ENCODE results near the gene TMEM45A. TPM values are rescaled to one million over a fixed set of nuclear protein-coding genes. Genes with fewer than 3 reads are reported as not detected.
"Not testable (repeated sequence)": the region's sequence is repeated elsewhere in the genome, so short reads cannot be mapped to it uniquely, and the experiment has no call there.

The TMEM45A gene
- polyA plus RNA-seq, 4 donors: 19.9 to 44.0 (median 27.7) TPM

DNA sequence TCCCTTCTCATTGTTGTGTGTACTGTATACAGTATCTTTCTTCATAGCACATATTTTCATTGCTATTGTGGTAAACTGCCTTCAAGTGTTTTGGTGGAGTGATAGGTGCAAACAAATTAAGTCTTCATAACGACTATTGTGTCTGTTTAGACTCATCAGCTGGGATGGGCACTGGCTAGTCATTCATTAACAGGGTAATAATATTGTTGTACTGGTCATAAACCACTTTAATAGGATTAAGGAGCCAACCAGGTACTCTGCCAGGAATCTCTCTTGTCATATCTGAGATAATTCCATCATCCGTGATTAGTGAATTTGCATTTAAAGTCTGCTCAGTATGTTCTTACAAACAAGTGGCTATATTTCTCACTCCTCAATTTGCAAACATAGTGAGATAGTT is 10.2 kb upstream of the TMEM45A start:
- no peak for DNase-seq (ENCODE audit: low read depth in 4 of 4, low spot score in 3 of 4)

- DNase-seq (ENCODE audit: low read depth in 4 of 4, low spot score in 3 of 4): no peak
Observed at GRCh38 chr3:100483529-100483928, 8.9 kb upstream of the TMEM45A start.

DNA sequence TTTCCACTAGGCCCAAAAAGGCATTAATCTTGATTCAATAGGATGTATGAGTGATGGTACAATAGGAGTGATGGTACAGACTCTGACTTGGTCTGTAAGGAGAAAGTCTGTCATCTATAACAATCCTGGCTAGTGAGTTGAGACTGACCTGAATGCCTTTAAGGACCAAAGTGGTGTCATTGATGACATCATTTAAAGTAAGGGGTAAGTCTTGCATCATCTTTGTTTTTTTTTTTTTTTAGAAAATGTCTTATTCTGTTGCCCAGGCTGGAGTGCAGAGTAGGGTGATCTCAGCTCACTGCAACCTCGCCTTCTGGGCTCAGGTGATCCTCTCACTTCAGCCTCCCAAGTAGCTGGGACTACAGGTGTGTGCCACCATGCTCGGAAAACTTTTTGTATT is 5.6 kb upstream of the TMEM45A start:
- no peak for DNase-seq (ENCODE audit: low read depth in 4 of 4, low spot score in 3 of 4)

GRCh38 chr3:100489118-100489517 is 3.3 kb upstream of the TMEM45A start:
- DNase-seq (ENCODE audit: low read depth in 4 of 4, low spot score in 3 of 4): no peak

DNA sequence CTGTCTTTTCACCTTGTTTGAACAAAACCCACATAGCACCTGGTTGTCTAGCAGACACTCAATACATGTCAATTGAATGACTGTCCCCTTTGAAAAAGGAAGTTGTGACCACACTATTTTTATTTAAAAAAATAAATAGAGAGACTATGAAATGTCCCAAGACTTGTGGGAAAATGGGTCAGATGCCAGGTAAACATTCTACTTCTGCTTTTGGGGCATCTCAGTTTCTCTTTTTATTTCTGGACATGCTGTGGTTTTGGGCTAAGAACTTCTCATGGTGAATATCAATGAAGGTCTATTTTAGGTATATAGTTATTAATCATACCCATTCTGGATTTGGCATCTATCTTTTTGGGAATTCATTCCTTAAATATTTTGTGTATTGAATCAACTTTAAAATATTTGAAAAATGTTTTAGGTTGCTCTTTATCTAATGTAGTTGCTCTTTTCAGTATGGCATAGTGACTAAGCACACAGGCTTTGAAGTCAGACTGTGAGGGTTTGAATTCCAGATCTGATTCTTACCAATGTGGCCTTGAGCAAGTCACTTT is 4.4 kb downstream of the TMEM45A start:
- DNase-seq (ENCODE audit: low read depth in 4 of 4, low spot score in 3 of 4): no peak

- no peak for DNase-seq (ENCODE audit: low read depth in 4 of 4, low spot score in 3 of 4)
Observed at GRCh38 chr3:100499651-100500050, 7.2 kb downstream of the TMEM45A start.

DNA sequence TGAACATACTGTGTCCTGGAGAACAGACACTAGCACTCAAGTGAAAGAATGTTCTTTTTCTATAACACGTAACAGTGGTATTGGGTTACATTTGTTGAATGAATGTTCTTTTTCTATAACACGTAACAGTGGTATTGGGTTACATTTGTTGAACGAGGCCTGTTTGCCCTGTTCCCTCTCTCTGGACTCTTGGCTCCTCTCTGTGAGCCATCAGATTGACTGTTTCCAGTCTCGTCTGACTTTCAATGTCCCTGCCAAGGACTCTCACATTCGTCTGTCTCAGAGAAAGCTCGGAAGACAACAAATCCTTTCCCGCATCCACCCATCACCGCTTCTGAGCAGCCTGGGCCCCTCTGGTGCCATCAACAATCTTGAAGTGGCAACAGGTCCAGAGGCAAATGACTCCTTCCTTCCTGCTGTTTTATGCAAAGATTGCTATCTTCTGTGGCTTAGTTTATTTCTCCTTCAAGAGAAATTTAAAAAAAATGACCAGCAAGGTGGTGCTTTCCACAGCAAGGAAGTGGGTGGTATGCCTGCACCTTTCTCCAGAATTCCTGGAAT is 8.0 kb downstream of the TMEM45A start:
- no peak for DNase-seq (ENCODE audit: low read depth in 4 of 4, low spot score in 3 of 4)

DNA sequence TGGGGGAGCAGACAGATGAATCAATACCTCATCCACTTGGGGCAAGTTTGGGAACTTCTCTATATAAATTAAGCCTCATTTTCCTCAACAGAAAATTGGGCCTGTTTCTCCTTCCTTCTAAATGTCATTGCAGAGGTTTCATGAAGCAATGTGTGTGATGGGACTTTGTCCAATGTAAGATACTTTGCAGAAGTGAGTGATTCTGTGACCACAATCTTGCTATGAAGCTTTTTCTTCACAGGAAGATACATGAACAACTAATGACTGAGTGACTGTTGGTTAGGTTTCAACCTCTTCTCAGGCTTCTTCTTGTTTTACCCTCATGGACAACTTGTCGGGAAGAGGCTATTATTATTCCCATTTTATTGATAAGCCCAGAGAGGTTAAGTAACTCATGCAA is 11.0 kb downstream of the TMEM45A start:
- DNase-seq (ENCODE audit: low read depth in 4 of 4, low spot score in 3 of 4): no peak

DNA sequence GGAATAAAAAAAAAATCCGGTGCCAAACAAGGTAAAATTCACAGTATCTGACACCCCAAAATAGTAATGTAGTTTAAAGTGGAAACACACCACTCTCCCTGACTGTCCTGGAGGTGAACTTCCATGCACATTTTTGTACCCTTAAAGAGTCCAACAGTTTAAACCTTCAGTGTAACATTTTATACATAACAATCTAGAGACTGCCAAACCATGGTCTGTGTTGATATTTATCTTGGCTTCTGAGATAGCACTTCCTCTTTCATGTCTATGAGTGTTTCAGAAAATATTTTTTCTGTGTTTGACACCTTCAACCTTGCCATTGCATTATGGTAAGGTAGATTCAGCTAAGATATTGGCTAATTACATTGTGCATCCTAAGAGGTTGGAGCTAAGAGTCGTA is 13.9 kb downstream of the TMEM45A start:
- DNase-seq (ENCODE audit: low read depth in 4 of 4, low spot score in 3 of 4): no peak

- not testable (repeated sequence) for DNase-seq (ENCODE audit: low read depth in 4 of 4, low spot score in 3 of 4)
Observed at GRCh38 chr3:100509818-100510217, 17.4 kb downstream of the TMEM45A start.

DNA sequence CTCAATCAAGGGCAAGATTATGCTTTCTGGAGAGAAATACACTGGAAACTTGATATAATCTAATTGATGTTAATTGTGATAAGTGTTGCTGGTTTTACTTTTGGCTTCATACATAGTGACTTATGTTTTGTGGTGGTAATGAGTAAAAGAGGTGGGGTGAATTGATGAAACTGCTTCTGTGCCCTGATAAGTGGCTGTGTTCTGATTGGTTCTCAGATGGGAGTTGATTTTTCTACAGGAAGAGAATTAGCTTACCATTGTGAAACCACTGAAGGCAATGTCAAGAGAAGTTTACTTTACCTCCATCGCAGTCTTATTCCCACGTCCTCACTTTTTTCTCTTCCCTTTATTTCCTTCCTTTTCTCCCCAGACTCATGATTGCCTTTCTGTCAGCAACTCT is 23.8 kb downstream of the TMEM45A start:
- no peak for DNase-seq (ENCODE audit: low read depth in 4 of 4, low spot score in 3 of 4)

DNA sequence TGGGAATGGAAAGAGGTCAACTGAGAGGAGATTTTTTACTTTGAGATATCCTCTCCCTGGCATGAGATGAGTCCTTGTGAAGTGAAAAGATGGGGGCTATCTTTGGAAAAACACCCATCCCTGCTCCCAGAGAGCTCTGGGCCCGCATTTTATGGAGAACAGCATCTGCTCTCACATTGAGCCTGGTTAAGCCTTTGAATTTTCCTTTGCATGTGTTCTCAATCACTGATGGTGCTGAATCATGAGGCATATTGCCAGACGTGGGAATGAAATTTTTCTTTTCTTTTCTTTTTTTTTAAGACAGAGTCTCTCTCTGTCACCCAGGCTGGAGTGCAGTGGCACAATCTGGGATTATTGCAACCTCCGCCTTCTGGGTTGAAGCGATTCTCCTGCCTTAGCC is 24.4 kb downstream of the TMEM45A start:
- no peak for DNase-seq (ENCODE audit: low read depth in 4 of 4, low spot score in 3 of 4)

GRCh38 chr3:100517276-100517675 is 24.9 kb downstream of the TMEM45A start:
- no peak for DNase-seq (ENCODE audit: low read depth in 4 of 4, low spot score in 3 of 4)

- no peak for DNase-seq (ENCODE audit: low read depth in 4 of 4, low spot score in 3 of 4)
Observed at GRCh38 chr3:100518244-100518643, 25.8 kb downstream of the TMEM45A start.

DNA sequence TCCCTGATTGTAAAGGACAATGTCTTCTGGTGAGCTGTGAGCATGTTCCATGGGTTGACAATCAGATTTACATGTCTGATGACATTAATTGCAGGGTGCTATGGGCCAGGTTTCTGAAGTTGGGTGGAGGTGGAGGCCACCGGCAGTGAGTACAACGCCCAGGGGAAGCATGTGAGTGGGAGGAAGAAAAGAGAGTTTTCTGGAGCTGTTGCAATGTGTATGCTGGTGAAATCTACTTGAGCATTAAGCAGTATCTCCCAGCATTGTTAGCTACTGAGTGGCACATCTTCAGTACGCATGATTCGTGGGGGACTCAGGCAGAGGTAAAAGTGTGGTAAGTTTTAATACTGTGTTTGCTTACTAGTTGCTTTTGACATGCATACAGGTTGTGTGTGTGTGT is 26.6 kb downstream of the TMEM45A start:
- DNase-seq (ENCODE audit: low read depth in 4 of 4, low spot score in 3 of 4): no peak

DNA sequence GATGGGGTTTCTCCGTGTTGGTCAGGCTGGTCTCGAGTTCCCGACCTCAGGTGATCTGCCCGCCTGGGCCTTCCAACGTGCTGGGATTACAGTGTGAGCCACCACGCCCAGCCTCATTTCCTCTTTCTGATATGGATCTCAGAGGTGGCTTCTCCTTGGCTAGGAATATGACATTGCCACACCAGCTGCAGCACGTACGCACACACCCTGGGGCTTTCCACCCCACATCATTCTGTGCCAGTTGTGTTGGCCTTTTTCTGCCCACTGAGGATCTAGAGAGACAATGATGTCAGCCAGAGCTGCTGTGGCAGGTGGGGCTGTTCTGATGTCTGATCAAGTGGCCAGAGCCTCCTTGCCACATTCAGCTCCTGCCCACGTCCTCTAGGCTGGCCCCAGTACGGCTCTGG is 29.0 kb downstream of the TMEM45A start:
- DNase-seq (ENCODE audit: low read depth in 4 of 4, low spot score in 3 of 4): no peak

- DNase-seq (ENCODE audit: low read depth in 4 of 4, low spot score in 3 of 4): no peak
Observed at GRCh38 chr3:100522125-100522524, 29.7 kb downstream of the TMEM45A start.

DNA sequence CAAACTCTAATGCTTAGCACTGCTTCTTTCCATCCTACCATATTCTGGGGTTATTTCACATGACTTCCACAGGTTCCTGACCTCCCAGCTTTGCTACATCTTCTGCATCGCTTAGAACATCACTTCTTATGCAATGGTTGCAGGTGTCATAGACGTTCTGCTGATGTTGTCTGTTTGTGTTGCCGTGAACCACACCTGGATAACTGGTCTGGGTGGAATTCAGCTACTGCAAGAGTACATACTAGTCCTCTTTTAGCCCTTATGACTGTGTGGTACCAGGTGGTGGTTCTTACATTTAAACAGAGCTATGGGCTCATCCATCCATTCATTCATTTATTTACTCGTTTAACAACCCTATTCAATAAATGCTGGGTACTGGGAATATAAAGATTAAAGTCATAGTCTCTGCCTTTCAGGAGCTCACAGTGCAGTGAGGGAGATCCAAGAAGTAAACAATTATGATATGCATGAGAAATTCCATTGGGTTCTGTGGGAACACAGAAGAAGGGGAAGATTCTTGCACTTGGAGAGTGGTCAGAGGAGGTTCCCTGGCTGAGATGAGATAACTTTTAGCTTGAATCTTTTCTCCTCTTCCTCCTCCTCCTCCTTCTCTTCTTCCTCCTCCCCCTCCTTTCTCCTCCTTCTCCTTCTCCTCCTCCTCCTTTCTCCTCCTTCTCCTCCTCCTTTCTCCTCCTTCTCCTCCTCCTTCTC is 30.8 kb downstream of the TMEM45A start:
- no peak for DNase-seq (ENCODE audit: low read depth in 4 of 4, low spot score in 3 of 4)

DNA sequence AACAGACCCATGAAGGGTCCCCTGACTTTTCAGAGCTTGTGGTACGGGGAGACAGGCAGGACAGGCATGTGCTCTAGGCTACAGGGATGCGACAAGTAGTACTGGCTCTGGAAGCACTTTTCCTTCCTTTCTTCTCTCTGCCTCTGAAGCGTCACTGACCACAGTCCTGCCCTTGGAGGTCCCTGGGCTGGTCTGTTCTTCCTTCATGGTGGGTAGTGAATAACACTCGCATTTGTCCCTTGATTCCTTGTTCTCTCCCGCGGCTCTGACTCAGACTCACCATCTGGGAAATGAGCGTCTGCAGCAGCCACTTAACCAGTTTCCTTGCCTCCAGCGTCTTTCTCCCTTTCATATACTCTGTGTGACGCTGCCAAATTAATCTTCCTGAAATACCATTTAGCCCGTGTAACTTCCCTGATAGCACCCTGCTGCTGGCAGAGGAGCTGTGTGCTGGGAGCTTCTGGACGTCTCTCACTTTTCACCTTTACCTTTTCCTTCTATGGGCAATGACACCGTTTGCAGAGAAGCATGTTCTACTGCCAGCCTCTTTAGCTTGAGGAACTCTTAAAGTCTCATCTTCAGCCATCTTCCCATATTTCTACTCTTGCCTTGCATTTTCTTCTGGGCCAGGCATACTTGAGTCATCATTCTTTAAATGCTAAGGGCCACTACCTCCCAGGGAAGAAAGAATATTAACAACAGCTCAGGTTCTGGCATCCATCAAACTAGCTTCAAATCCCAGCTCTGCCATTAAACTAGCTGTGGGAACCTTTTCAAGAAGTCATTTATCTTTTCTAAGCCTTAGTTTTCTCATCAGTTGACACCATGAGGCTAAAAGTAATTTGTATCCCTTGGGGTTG is 33.6 kb downstream of the TMEM45A start:
- no peak for DNase-seq (ENCODE audit: low read depth in 4 of 4, low spot score in 3 of 4)

GRCh38 chr3:100526613-100527346 is 34.4 kb downstream of the TMEM45A start:
- DNase-seq (ENCODE audit: low read depth in 4 of 4, low spot score in 3 of 4): no peak

DNA sequence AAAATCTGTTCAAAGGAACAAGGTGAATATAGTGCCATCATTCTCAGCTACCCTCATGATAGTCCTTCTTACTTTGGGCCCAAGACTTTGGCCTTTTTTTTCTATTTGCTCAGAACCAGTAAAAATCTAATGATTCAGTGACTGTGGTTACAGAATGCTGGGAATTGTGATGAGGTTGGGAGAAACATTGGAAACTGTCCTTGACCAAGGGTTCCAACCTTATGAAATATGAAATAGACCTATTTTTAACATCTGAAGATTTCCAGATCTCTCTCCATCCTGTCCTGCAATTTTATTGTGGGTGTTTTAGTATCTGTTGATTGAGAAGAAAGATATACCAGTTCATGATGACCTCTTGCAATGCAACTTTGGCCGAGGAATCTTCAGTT is 34.9 kb downstream of the TMEM45A start:
- no peak for DNase-seq (ENCODE audit: low read depth in 4 of 4, low spot score in 3 of 4)
